ENCODE results near the gene REG4. TPM values are rescaled to one million over a fixed set of nuclear protein-coding genes. Genes with fewer than 3 reads are reported as not detected.

Gene REG4
- total and polyA plus RNA-seq, 3 donors from 2014 or later, result 0.16 to 6.3 (median 1.9) TPM

- peak overlapping the region in 1 of 2 donors; percentile 4 for H3K27ac ChIP-seq
- H3K27me3 ChIP-seq, result no peaks in the 10 kb centered on the region
- no peak overlapping the region for H3K4me3 ChIP-seq
- intact Hi-C loops (cut with DNase I; ENCODE audit: low total_unique reads), result no loop called here
- 25 to 42% methylated on average over 4 of the region's 4 CpGs for WGBS, 2 donors
- TF ChIP-seq CTCF (IDR thresholded peaks at IDR 0.05), result no peak
- no peak for TF ChIP-seq POLR2A (IDR thresholded peaks at IDR 0.05)
- peaks cover 6% of the 10 kb centered on the region for H3K4me1 ChIP-seq
- H3K9me3 ChIP-seq, result no peaks in the 10 kb centered on the region
- peak; percentile 69 for DNase-seq
- no peaks in the 10 kb centered on the region for H3K36me3 ChIP-seq (ENCODE audit: low read depth, missing control alignments)
Measured at GRCh38 chr1:119766374-119766794, 44.9 kb downstream of the REG4 start.

- peaks cover 6% of the 10 kb centered on the region for H3K4me1 ChIP-seq
Measured at GRCh38 chr1:119764220-119764619, 47.0 kb downstream of the REG4 start.

GRCh38 chr1:119762953-119763352 lies 48.3 kb downstream of the REG4 start:
- TF ChIP-seq POLR2A (IDR thresholded peaks at IDR 0.05), result no peak
- TF ChIP-seq CTCF (IDR thresholded peaks at IDR 0.05), result no peak
- no peak overlapping the region for H3K4me3 ChIP-seq
- H3K27ac ChIP-seq, result no peak overlapping the region
- H3K9me3 ChIP-seq, result no peaks in the 10 kb centered on the region
- peaks cover 6% of the 10 kb centered on the region for H3K4me1 ChIP-seq
- no peaks in the 10 kb centered on the region for H3K36me3 ChIP-seq (ENCODE audit: low read depth, missing control alignments)
- H3K27me3 ChIP-seq, result no peaks in the 10 kb centered on the region
- no peak for DNase-seq
- intact Hi-C loops (cut with DNase I; ENCODE audit: low total_unique reads), result no loop called here
- 59 to 77% methylated on average over 1 of the region's 1 CpG for WGBS, 2 donors

More at GRCh38 chr1:119764220-119764619, 47.0 kb downstream of the REG4 start:
- no peak for TF ChIP-seq POLR2A (IDR thresholded peaks at IDR 0.05)
- no peaks in the 10 kb centered on the region for H3K9me3 ChIP-seq
- DNase-seq, result no peak
- no peak overlapping the region for H3K4me3 ChIP-seq
- H3K27me3 ChIP-seq, result no peaks in the 10 kb centered on the region
- 80 to 89% methylated on average over 5 to 6 of the region's 6 CpGs for WGBS, 2 donors
- no peak overlapping the region for H3K27ac ChIP-seq
- no peaks in the 10 kb centered on the region for H3K36me3 ChIP-seq (ENCODE audit: low read depth, missing control alignments)
- intact Hi-C loops (cut with DNase I; ENCODE audit: low total_unique reads), result no loop called here

- DNase-seq, result no peak
- no peaks in the 10 kb centered on the region for H3K36me3 ChIP-seq (ENCODE audit: low read depth, missing control alignments)
- H3K9me3 ChIP-seq, result no peaks in the 10 kb centered on the region
- WGBS, 2 donors, result 87 to 89% methylated on average over 1 of the region's 1 CpG
- H3K27me3 ChIP-seq, result no peaks in the 10 kb centered on the region
- H3K4me1 ChIP-seq, result peaks cover 6% of the 10 kb centered on the region
- no peak overlapping the region for H3K27ac ChIP-seq
- no peak overlapping the region for H3K4me3 ChIP-seq
- no peak for TF ChIP-seq POLR2A (IDR thresholded peaks at IDR 0.05)
- no peak for TF ChIP-seq CTCF (IDR thresholded peaks at IDR 0.05)
- intact Hi-C loops (cut with DNase I; ENCODE audit: low total_unique reads), result no loop called here
Measured at GRCh38 chr1:119762409-119762808, 48.9 kb downstream of the REG4 start.

- no peak for DNase-seq
- no peaks in the 10 kb centered on the region for H3K27me3 ChIP-seq
- H3K9me3 ChIP-seq, result no peaks in the 10 kb centered on the region
- intact Hi-C loops (cut with DNase I; ENCODE audit: low total_unique reads), result no loop called here
- H3K36me3 ChIP-seq (ENCODE audit: low read depth, missing control alignments), result no peaks in the 10 kb centered on the region
- 83 to 93% methylated on average over 3 of the region's 3 CpGs for WGBS, 2 donors
- H3K4me3 ChIP-seq, result no peak overlapping the region
- H3K4me1 ChIP-seq, result no peaks in the 10 kb centered on the region
- TF ChIP-seq POLR2A (IDR thresholded peaks at IDR 0.05) (no peak), CTCF (IDR thresholded peaks at IDR 0.05) (no peak)
- no peak overlapping the region for H3K27ac ChIP-seq
Measured at GRCh38 chr1:119758584-119758983, 52.7 kb downstream of the REG4 start.
